Measurements from ENCODE around the gene TRABD2B.

DNA sequence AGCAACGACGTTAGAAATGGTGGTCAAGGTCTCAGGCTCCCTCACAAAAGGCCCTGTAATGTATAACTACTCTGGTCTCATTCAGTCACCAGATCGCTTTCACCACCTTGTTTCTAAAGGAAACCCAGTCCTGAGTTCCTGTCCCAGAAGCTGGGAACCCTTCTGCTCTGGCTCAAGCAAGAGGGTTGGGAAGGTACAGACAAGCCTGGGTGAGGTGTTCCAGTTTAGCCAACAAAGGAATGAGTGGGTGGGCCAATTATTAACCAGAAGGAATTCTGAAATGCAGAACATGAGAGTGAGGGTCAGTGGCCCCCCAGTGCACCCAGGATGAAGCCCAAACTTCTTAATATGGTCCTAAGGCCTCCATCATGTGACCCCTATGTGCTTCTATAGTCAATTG is 17.5 kb downstream of the TRABD2B start:
- TF ChIP-seq, protein P1, sequence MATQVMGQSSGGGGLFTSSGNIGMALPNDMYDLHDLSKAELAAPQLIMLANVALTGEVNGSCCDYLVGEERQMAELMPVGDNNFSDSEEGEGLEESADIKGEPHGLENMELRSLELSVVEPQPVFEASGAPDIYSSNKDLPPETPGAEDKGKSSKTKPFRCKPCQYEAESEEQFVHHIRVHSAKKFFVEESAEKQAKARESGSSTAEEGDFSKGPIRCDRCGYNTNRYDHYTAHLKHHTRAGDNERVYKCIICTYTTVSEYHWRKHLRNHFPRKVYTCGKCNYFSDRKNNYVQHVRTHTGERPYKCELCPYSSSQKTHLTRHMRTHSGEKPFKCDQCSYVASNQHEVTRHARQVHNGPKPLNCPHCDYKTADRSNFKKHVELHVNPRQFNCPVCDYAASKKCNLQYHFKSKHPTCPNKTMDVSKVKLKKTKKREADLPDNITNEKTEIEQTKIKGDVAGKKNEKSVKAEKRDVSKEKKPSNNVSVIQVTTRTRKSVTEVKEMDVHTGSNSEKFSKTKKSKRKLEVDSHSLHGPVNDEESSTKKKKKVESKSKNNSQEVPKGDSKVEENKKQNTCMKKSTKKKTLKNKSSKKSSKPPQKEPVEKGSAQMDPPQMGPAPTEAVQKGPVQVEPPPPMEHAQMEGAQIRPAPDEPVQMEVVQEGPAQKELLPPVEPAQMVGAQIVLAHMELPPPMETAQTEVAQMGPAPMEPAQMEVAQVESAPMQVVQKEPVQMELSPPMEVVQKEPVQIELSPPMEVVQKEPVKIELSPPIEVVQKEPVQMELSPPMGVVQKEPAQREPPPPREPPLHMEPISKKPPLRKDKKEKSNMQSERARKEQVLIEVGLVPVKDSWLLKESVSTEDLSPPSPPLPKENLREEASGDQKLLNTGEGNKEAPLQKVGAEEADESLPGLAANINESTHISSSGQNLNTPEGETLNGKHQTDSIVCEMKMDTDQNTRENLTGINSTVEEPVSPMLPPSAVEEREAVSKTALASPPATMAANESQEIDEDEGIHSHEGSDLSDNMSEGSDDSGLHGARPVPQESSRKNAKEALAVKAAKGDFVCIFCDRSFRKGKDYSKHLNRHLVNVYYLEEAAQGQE (IDR thresholded peaks at IDR 0.05; ENCODE audit: insufficient read depth in 1 of 2, low read depth in 2 of 2, low read length in 2 of 2), result no peak
- TF ChIP-seq POLR2AphosphoS5 (IDR thresholded peaks at IDR 0.05; ENCODE audit: low read depth, low read length) (no peak), TAF1 (IDR thresholded peaks at IDR 0.05; ENCODE audit: borderline replicate concordance, insufficient read depth, low read length) (no peak)

Data from PFSK-1 (cell line).